ENCODE measurements around the gene CDCA7L.

CDCA7L gene

DNA sequence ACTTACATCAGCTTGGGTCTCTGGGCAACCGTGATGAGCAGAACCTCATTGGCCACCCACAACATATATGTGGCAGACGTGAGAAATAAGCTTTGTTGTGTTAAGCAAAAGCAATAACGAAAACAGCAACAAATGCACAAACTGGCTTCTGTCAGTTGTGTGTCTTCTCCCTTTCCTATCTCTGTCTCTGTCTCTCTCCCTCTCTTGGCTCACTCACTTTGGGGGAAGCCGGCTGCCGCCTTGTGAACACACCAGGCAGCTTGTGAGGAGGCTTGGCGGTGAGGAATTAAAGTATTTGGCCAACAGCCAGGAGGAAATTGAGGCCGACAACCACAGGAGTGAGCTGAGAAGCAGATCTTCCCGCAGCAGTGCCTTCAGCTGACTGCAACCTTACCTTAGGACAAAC is 21.9 kb upstream of the CDCA7L start:
- Histone ChIP-seq H3K9me2 (replicated peaks; ENCODE audit: insufficient read depth, low read length) (no peaks in the 10 kb centered on the region), H2AFZ (ENCODE audit: low read depth, low read length, severe bottlenecking) (peak overlapping the region; percentile 2), H3K36me3 (ENCODE audit: low read length) (no peaks in the 10 kb centered on the region), H3K4me3 (ENCODE audit: insufficient read depth, low read length, poor library complexity, severe bottlenecking) (no peak overlapping the region), H3K9me3 (ENCODE audit: insufficient read depth, low read length) (no peaks in the 10 kb centered on the region), H3K4me2 (ENCODE audit: low read depth, low read length, poor library complexity, severe bottlenecking) (peak overlapping the region; percentile 2), H3K27ac (ENCODE audit: low read depth, low read length) (no peak overlapping the region), H3K27me3 (ENCODE audit: low read length) (no peaks in the 10 kb centered on the region), H3F3A (ENCODE audit: insufficient read depth) (no peaks in the 10 kb centered on the region), H3K9ac (ENCODE audit: low read length) (no peak overlapping the region), H4K20me1 (ENCODE audit: low read depth, low read length) (no peaks in the 10 kb centered on the region), H3K79me2 (ENCODE audit: insufficient read depth, low read length) (no peaks in the 10 kb centered on the region)
- no peak for TF ChIP-seq EZH2phosphoT487 (conservative IDR thresholded peaks at IDR 0.05; ENCODE audit: low read length)
- no peak for TF ChIP-seq CTCF (IDR thresholded peaks at IDR 0.05; ENCODE audit: insufficient read depth, low read length, poor library complexity, severe bottlenecking)

DNA sequence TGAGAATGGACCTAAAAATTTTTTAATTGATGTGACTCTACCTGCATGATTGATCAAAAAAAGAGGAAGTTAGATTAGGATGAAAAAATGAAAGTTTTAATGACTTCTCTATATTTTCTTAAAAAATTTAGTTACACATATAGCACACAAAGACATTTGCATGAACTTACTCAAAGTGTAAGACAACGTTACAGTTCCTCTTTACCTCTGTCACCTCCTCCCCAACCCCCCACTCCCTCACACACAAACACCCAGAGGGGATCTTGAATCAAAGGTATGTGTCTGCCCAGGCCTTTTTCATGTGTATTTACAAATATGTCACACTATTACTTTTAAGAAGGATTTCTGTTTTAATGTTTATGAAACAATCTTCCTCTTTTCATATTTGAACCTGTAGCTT is 20.6 kb upstream of the CDCA7L start:
- TF ChIP-seq CTCF (IDR thresholded peaks at IDR 0.05; ENCODE audit: insufficient read depth, low read length, poor library complexity, severe bottlenecking) = no peak
- TF ChIP-seq EZH2phosphoT487 (conservative IDR thresholded peaks at IDR 0.05; ENCODE audit: low read length) = no peak
- Histone ChIP-seq H3K4me3 (ENCODE audit: insufficient read depth, low read length, poor library complexity, severe bottlenecking) (no peak overlapping the region), H3K27me3 (ENCODE audit: low read length) (no peaks in the 10 kb centered on the region), H3K9ac (ENCODE audit: low read length) (no peak overlapping the region), H3K4me2 (ENCODE audit: low read depth, low read length, poor library complexity, severe bottlenecking) (no peak overlapping the region), H3K9me2 (replicated peaks; ENCODE audit: insufficient read depth, low read length) (no peaks in the 10 kb centered on the region), H3K27ac (ENCODE audit: low read depth, low read length) (no peak overlapping the region), H3K9me3 (ENCODE audit: insufficient read depth, low read length) (no peaks in the 10 kb centered on the region), H3K79me2 (ENCODE audit: insufficient read depth, low read length) (no peaks in the 10 kb centered on the region), H3F3A (ENCODE audit: insufficient read depth) (no peaks in the 10 kb centered on the region), H3K36me3 (ENCODE audit: low read length) (no peaks in the 10 kb centered on the region), H2AFZ (ENCODE audit: low read depth, low read length, severe bottlenecking) (no peak overlapping the region), H4K20me1 (ENCODE audit: low read depth, low read length) (no peaks in the 10 kb centered on the region)

GRCh38 chr7:21965291-21965690 is 19.6 kb upstream of the CDCA7L start:
- Histone ChIP-seq H3K4me3 (ENCODE audit: insufficient read depth, low read length, poor library complexity, severe bottlenecking) (no peak overlapping the region), H2AFZ (ENCODE audit: low read depth, low read length, severe bottlenecking) (no peak overlapping the region), H3K27ac (ENCODE audit: low read depth, low read length) (no peak overlapping the region), H3K27me3 (ENCODE audit: low read length) (no peaks in the 10 kb centered on the region), H4K20me1 (ENCODE audit: low read depth, low read length) (no peaks in the 10 kb centered on the region), H3K9me3 (ENCODE audit: insufficient read depth, low read length) (no peaks in the 10 kb centered on the region), H3K9ac (ENCODE audit: low read length) (no peak overlapping the region), H3F3A (ENCODE audit: insufficient read depth) (no peaks in the 10 kb centered on the region), H3K36me3 (ENCODE audit: low read length) (no peaks in the 10 kb centered on the region), H3K9me2 (replicated peaks; ENCODE audit: insufficient read depth, low read length) (no peaks in the 10 kb centered on the region), H3K4me2 (ENCODE audit: low read depth, low read length, poor library complexity, severe bottlenecking) (no peak overlapping the region), H3K79me2 (ENCODE audit: insufficient read depth, low read length) (no peaks in the 10 kb centered on the region)
- TF ChIP-seq EZH2phosphoT487 (conservative IDR thresholded peaks at IDR 0.05; ENCODE audit: low read length) = no peak

DNA sequence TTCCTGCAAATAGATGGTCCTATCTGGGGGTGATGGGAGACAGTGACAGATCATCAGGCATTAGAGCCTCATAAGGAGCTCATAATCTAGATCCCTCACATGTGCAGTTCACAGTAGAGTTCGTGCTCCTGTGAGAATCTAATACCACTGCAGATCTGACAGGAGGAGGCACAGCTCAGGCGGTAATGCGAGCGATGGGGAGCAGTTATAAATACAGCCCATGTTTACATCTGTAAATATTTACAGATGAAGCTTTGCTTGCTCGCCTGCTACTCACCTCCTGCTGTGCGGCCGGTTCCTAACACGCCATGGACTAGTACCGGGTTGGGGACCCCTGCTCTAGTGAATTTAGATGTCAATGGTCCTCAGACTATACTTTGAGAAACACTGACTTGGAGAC is 17.0 kb upstream of the CDCA7L start:
- no peak for TF ChIP-seq CTCF (IDR thresholded peaks at IDR 0.05; ENCODE audit: insufficient read depth, low read length, poor library complexity, severe bottlenecking)
- TF ChIP-seq EZH2phosphoT487 (conservative IDR thresholded peaks at IDR 0.05; ENCODE audit: low read length) = no peak
- Histone ChIP-seq H3K9me3 (ENCODE audit: insufficient read depth, low read length) (no peaks in the 10 kb centered on the region), H4K20me1 (ENCODE audit: low read depth, low read length) (no peaks in the 10 kb centered on the region), H3K27ac (ENCODE audit: low read depth, low read length) (no peak overlapping the region), H3K27me3 (ENCODE audit: low read length) (no peaks in the 10 kb centered on the region), H3K9ac (ENCODE audit: low read length) (no peak overlapping the region), H3K79me2 (ENCODE audit: insufficient read depth, low read length) (no peaks in the 10 kb centered on the region), H3K36me3 (ENCODE audit: low read length) (no peaks in the 10 kb centered on the region), H3K9me2 (replicated peaks; ENCODE audit: insufficient read depth, low read length) (no peaks in the 10 kb centered on the region), H3K4me2 (ENCODE audit: low read depth, low read length, poor library complexity, severe bottlenecking) (no peak overlapping the region), H3K4me3 (ENCODE audit: insufficient read depth, low read length, poor library complexity, severe bottlenecking) (no peak overlapping the region), H3F3A (ENCODE audit: insufficient read depth) (no peaks in the 10 kb centered on the region), H2AFZ (ENCODE audit: low read depth, low read length, severe bottlenecking) (no peak overlapping the region)
